Spleen (tissue), 11 donors: ENCODE results near the gene OTUB1. TPM values are rescaled to one million over a fixed set of nuclear protein-coding genes. Genes with fewer than 3 reads are reported as not detected.

Source experiments
- DNase-seq: peaks from one replicate; pipeline ENCODE4 v3.0.0-alpha.2; 2020
- H3K27ac ChIP-seq, 8 donors: fragments of 200-600 bp; sonication (generic) in 7 of 8; 1 replicate in 4 of 8; 2 replicates in 4 of 8; pipeline versions ENCODE4 v1.5.0 to v1.8.0; 2016 to 2021; ENCODE audit warnings: inconsistent platforms in 4 of 8, mild to moderate bottlenecking in 4 of 8, moderate library complexity in 1 of 8
- H3K27me3 ChIP-seq, 7 donors: fragments of 200-600 bp; sonication (generic) in 6 of 7; replicated peaks in 1 of 7; 1 replicate in 4 of 7; 2 replicates in 3 of 7; pipeline versions ENCODE4 v1.5.0 to v1.8.0; 2016 to 2021; ENCODE audit warnings: inconsistent platforms in 3 of 7, mild to moderate bottlenecking in 1 of 7
- H3K36me3 ChIP-seq, 6 donors: fragments of 200-600 bp; sonication (generic) in 5 of 6; 1 replicate in 4 of 6; 2 replicates in 2 of 6; pipeline versions ENCODE4 v1.5.0 to v1.8.0; 2016 to 2021; ENCODE audit warnings: inconsistent platforms in 2 of 6
- H3K4me1 ChIP-seq, 6 donors: fragments of 200-600 bp; sonication (generic) in 5 of 6; 1 replicate in 3 of 6; 2 replicates in 3 of 6; pipeline versions ENCODE4 v1.5.0 to v1.8.0; 2016 to 2021; ENCODE audit warnings: inconsistent platforms in 3 of 6
- H3K4me3 ChIP-seq, 8 donors: fragments of 200-600 bp; sonication (generic) in 7 of 8; 1 replicate in 4 of 8; 2 replicates in 4 of 8; pipeline versions ENCODE4 v1.5.0 to v1.8.0; 2016 to 2021; ENCODE audit warnings: inconsistent platforms in 4 of 8, mild to moderate bottlenecking in 4 of 8, moderate library complexity in 2 of 8
- H3K9me3 ChIP-seq, 8 donors: fragments of 200-600 bp; sonication (generic) in 7 of 8; 1 replicate in 4 of 8; 2 replicates in 4 of 8; pipeline versions ENCODE4 v1.5.0 to v1.8.0; 2016 to 2021; ENCODE audit warnings: inconsistent platforms in 4 of 8
- CTCF ChIP-seq, 11 experiments: fragments of 200-600 bp in 7 of 11; fragments of 450-650 bp in 4 of 11; sonication (generic) in 4 of 11; IDR thresholded peaks in 8 of 11; conservative IDR thresholded peaks in 3 of 11; 1 replicate in 7 of 11; 2 replicates in 4 of 11; pipeline versions ENCODE4 v1.4.0 to v1.8.0; 2016 to 2021; ENCODE audit warnings: antibody characterized with exemption in 11 of 11, inconsistent platforms in 4 of 11, mild to moderate bottlenecking in 1 of 11
- POLR2A ChIP-seq, 3 donors: fragments of 450-650 bp; IDR thresholded peaks; one replicate each; pipeline ENCODE4 v1.5.1; 2017; ENCODE audit warnings: antibody characterized with exemption in 3 of 3, mild to moderate bottlenecking in 1 of 3
- POLR2AphosphoS5 ChIP-seq, 3 donors: sonication (generic); formaldehyde crosslinking; IDR thresholded peaks; one replicate each; pipeline ENCODE4 v1.5.1; 2017; ENCODE audit warnings: antibody characterized with exemption in 3 of 3
- WGBS, 5 donors: extraction: QIAGEN DNeasy Blood & Tissue Kit in 3 of 5; methylation state at CpG; one replicate each; pipeline versions ENCODE4 v1.1.5 to v1.1.7; 2013 to 2018; 5-methylcytosine and 5-hydroxymethylcytosine counted together
- intact Hi-C: fragments of 100-400 bp; cut with DNase I; formaldehyde crosslinking; loops from one replicate; pipeline ENCODE4 v1.15.0; 2023; ENCODE audit warnings: low total_unique reads
- polyA plus RNA-seq, 3 donors: library from polyadenylated mRNA; stranded (reverse); fragments of 200-250 nt; gene quantifications; one replicate each; pipeline ENCODE4 v1.2.1, GENCODE V29; 2013
- total RNA-seq, 7 donors: library from RNA; depleted of rRNA in 3 of 7; stranded (reverse); fragments of >200 nt in 3 of 7; fragmentation: NEBNext Ultra II Directional in 4 of 7; extraction: Animal tissue kit (Norgen Biotek cat#: 25700) in 4 of 7; gene quantifications; one replicate each; pipeline versions ENCODE4 v1.1.0 to v1.2.1, GENCODE V29; 2016 to 2021
- donor health status: healthy with polysubstance abuse.
- donor health status: DM: no; HTN: no; CAD: no; lungs with moderate emphysema.
- donor health status: DM: no; HTN: no; CAD: no.
- donor health status: Bipolar disorder and iron deficiency.
- donor health status: healthy.
- donor health status: DM: no; HTN: no; CAD: no.
- donor health status: DM: yes; HTN: yes; CAD: no.

Gene OTUB1
- total and polyA plus RNA-seq, 10 donors: 56.1 to 89.7 (median 63.5) TPM

- no peak for DNase-seq
- H3K27ac ChIP-seq: peak overlapping the region in 6 of 8 donors; percentile 58 to 87 (median 84)
Observed at GRCh38 chr11:63939397-63939891, 46.8 kb upstream of the OTUB1 start.

GRCh38 chr11:63940786-63941185 lies 45.5 kb upstream of the OTUB1 start:
- Histone ChIP-seq H3K27me3 (no peaks in the 10 kb centered on the region), H3K27ac (peak overlapping the region in 6 of 8 donors; percentile 20 to 87 (median 78)), H3K9me3 (no peaks in the 10 kb centered on the region), H3K36me3 (peaks cover 0 to 8% (median 0%) of the 10 kb centered on the region in 6 donors), H3K4me1 (peaks cover 19 to 76% (median 54%) of the 10 kb centered on the region in 6 donors), H3K4me3 (no peak overlapping the region)
- intact Hi-C loops: loop anchor here (2.0 kb wide), 1 partner anchor 104 kb away; no protein-coding TSS in a partner anchor
- TF ChIP-seq POLR2A (IDR thresholded peaks at IDR 0.05): no peak
- WGBS, 5 donors: 51 to 64% (median 52%) methylated on average over 6 of the region's 6 CpGs
- DNase-seq: no peak

More at GRCh38 chr11:63939397-63939891, 46.8 kb upstream of the OTUB1 start:
- Histone ChIP-seq H3K4me1 (peaks cover 13 to 63% (median 42%) of the 10 kb centered on the region in 6 donors), H3K4me3 (peak overlapping the region; percentile 51 to 85 (median 73)), H3K9me3 (no peaks in the 10 kb centered on the region), H3K27me3 (no peaks in the 10 kb centered on the region), H3K36me3 (peaks cover 0 to 5% (median 0%) of the 10 kb centered on the region in 6 donors)
- no peak for TF ChIP-seq POLR2A (IDR thresholded peaks at IDR 0.05)
- TF ChIP-seq CTCF (IDR thresholded peaks at IDR 0.05 in 8 of 11, conservative IDR thresholded peaks at IDR 0.05 in 3 of 11): no peak
- no peak for TF ChIP-seq POLR2AphosphoS5 (IDR thresholded peaks at IDR 0.05)
- intact Hi-C loops: no loop called here
- 2 to 9% (median 4%) methylated on average over 23 to 26 of the region's 26 CpGs for WGBS, 5 donors

DNA sequence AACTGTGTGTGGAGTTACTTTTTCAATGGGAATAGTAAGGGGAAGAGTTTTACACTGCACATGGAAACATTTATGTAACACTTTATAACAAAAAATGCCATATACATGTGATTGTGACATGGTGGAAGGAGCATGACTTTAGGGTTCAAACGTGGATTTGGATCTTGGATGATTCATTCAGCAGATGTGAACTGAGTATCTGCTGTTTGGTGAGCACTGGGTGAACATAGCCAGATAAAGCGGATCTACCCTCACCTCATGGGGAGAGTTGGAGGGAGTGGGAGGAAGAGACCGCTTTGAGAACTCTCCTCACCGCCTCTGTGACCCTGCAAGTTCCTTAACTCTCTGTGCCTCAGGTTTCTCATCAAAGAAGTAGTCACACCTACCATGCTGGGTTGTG lies 44.3 kb upstream of the OTUB1 start:
- H3K4me1 ChIP-seq: peaks cover 19 to 81% (median 54%) of the 10 kb centered on the region in 6 donors
- H3K9me3 ChIP-seq: no peaks in the 10 kb centered on the region
- TF ChIP-seq POLR2A (IDR thresholded peaks at IDR 0.05) (no peak), POLR2AphosphoS5 (IDR thresholded peaks at IDR 0.05) (no peak), CTCF (IDR thresholded peaks at IDR 0.05 in 8 of 11, conservative IDR thresholded peaks at IDR 0.05 in 3 of 11) (no peak)
- H3K36me3 ChIP-seq: peaks cover 0 to 20% (median 10%) of the 10 kb centered on the region in 6 donors
- no peaks in the 10 kb centered on the region for H3K27me3 ChIP-seq
- 87 to 91% (median 87%) methylated on average over 4 of the region's 4 CpGs for WGBS, 5 donors
- intact Hi-C loops: loop anchor here (2.0 kb wide), 1 partner anchor 105 kb away; no protein-coding TSS in a partner anchor
- DNase-seq: no peak
- no peak overlapping the region for H3K4me3 ChIP-seq
- H3K27ac ChIP-seq: peak overlapping the region in 3 of 8 donors; percentile 73 to 85 (median 82)

DNA sequence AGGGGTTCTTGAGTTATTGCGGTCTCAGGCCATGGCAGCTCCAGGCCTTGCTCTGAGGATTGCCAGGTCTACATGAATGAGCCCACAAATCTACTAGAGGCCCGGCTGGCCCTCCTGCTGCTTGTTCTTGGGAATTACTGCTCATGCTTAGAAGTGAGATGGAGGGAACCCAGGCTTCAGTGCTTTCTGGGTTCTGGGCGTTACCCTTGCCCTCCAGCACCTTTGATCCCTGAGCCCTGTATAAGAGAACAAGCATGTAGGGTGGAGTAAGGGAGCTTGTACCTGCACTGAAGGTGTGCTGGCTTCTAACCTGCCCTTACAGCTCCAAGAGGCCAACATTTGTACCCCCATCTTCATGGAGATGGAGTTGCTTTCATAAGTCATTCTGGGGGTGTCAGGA lies 43.4 kb upstream of the OTUB1 start:
- Histone ChIP-seq H3K27me3 (no peaks in the 10 kb centered on the region), H3K27ac (no peak overlapping the region), H3K4me3 (no peak overlapping the region), H3K36me3 (peaks cover 0 to 29% (median 19%) of the 10 kb centered on the region in 6 donors), H3K9me3 (no peaks in the 10 kb centered on the region), H3K4me1 (peaks cover 19 to 77% (median 53%) of the 10 kb centered on the region in 6 donors)
- 89 to 100% (median 97%) methylated on average over 3 of the region's 3 CpGs for WGBS, 5 donors
- no peak for DNase-seq
- TF ChIP-seq CTCF (IDR thresholded peaks at IDR 0.05 in 8 of 11, conservative IDR thresholded peaks at IDR 0.05 in 3 of 11) (no peak), POLR2AphosphoS5 (IDR thresholded peaks at IDR 0.05) (no peak), POLR2A (IDR thresholded peaks at IDR 0.05) (no peak)
- intact Hi-C loops: no loop called here
